Measurements from ENCODE around the gene NFE2L1. TPM values are rescaled to one million over a fixed set of nuclear protein-coding genes. Genes with fewer than 3 reads are reported as not detected.

The NFE2L1 gene
- polyA plus RNA-seq, 1 experiment: 281 TPM

- Histone ChIP-seq H3K36me3 (ENCODE audit: control insufficient read depth, insufficient read depth, low read length) (no peaks in the 10 kb centered on the region), H3K4me3 (ENCODE audit: low read depth, low read length) (no peak overlapping the region), H3K27me3 (ENCODE audit: control insufficient read depth, insufficient read depth, low read length) (no peaks in the 10 kb centered on the region)
- ChIA-PET POLR2A (no interaction called here), CTCF (interaction anchor here (5.7 kb wide), 1 partner anchor 78 kb away, joined by 26 read pairs; no protein-coding TSS in a partner anchor)
- no peak for TF ChIP-seq CTCF (IDR thresholded peaks at IDR 0.05; ENCODE audit: insufficient read depth, low read depth, low read length)
- DNase-seq (ENCODE audit: low read depth): no peak
These were observed 56.3 kb downstream of the NFE2L1 start for GRCh38 chr17:48104440-48104839.

- no peak for TF ChIP-seq CTCF (IDR thresholded peaks at IDR 0.05; ENCODE audit: insufficient read depth, low read depth, low read length)
- DNase-seq (ENCODE audit: low read depth): no peak
- ChIA-PET POLR2A (no interaction called here), CTCF (interaction anchor here (0.7 to 2.0 kb wide), 6 partner anchors 9 to 81 kb away, joined by 3 to 7 read pairs (median 4); no protein-coding TSS in a partner anchor)
- Histone ChIP-seq H3K27me3 (ENCODE audit: control insufficient read depth, insufficient read depth, low read length) (no peaks in the 10 kb centered on the region), H3K4me3 (ENCODE audit: low read depth, low read length) (peak overlapping the region; percentile 80), H3K36me3 (ENCODE audit: control insufficient read depth, insufficient read depth, low read length) (no peaks in the 10 kb centered on the region)
These were observed 58.6 kb downstream of the NFE2L1 start for GRCh38 chr17:48106802-48107136.

DNA sequence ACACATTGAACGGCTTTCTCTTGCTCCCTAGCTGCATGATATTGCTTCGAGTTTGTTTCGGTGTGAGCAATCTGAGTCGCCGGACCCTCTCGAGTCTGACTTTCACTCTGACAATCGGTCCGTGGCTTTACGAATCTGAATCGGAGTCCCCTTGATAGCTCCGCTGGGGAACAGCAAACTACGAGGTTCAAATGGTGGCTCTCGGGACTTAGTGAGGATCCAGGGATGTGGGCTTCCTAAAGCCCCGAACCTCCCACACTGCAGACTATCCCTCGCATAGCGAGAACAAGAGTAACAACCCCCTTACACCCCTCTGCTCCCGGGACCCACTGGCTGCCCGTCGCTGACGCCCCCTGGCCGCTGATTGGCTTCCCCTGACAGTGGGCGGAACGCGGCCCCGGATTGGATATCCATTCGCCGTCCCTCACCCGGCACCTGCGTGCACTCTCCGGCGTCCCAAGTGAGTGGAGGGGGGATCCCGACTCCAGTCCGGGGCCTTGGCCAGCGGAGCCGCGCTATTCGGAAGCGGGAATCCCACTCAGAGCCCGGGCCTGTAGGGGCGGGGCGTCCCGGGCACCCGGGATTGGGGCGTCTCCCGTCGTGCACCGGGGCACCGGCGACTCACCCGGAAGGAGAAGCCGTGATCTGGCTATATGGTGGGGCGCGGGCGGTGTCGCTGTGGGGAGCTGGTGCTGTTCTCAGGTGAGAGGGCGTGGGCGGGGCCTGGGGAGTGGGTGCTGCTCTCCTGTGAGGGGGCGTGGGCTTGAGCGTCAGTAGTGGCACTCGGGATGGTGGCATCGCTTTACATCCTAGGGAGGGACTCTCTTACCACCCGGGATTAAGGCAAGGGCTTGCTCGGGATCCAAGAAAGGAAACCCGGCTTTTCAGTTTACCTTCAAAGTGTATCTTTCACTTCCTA, 59.2 kb downstream of the NFE2L1 start, which contains the start of gene SNX11:
Gene SNX11 (plus strand): TSS at position 630 of the 919 bp plus-strand sequence. CDS start 4,278 bp downstream, outside the sequence.
- H3K4me3 ChIP-seq (ENCODE audit: low read depth, low read length): peak within 1 kb of the TSS; percentile 80
- TF ChIP-seq CTCF (IDR thresholded peaks at IDR 0.05; ENCODE audit: insufficient read depth, low read depth, low read length): 0 out of 2 replicates have a peak, but pooled peaks have one; percentile 4
- ChIA-PET CTCF (interaction anchor here (0.7 to 2.0 kb wide), 14 partner anchors 9 to 129 kb away, joined by 3 to 6 read pairs (median 4); no protein-coding TSS in a partner anchor), POLR2A (no interaction called here)
- no peak for DNase-seq (ENCODE audit: low read depth)
- no peaks in the 10 kb centered on the region for H3K27me3 ChIP-seq (ENCODE audit: control insufficient read depth, insufficient read depth, low read length)
- H3K36me3 ChIP-seq (ENCODE audit: control insufficient read depth, insufficient read depth, low read length): no peaks in the 10 kb centered on the region

DNA sequence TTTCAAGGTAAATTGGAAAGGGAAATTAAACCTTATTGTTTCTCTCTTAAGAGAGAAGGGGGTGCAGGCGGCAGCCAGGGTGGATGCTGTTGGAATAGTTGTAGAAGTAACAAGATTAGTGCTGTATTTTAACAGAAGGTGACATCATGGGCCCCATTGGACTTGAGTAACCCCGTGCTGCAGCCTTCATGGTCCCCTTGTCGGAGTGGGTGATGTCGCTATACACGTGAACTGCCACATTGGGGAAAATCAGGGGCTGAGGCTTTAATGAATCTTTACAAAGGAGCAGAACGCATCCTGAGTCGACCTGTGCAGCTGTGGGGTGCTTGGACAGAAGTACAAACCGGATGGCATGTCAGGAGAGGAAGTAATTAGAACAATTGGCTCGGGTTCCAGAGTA, 62.6 kb downstream of the NFE2L1 start:
- ChIA-PET CTCF (no interaction called here), POLR2A (no interaction called here)
- Histone ChIP-seq H3K4me3 (ENCODE audit: low read depth, low read length) (no peak overlapping the region), H3K27me3 (ENCODE audit: control insufficient read depth, insufficient read depth, low read length) (no peaks in the 10 kb centered on the region), H3K36me3 (ENCODE audit: control insufficient read depth, insufficient read depth, low read length) (peaks cover 6% of the 10 kb centered on the region)
- DNase-seq (ENCODE audit: low read depth): no peak
- no peak for TF ChIP-seq CTCF (IDR thresholded peaks at IDR 0.05; ENCODE audit: insufficient read depth, low read depth, low read length)

Small RNA genes lying within 50 kb of the gene (small RNA-seq; reads per million reads assigned to genes)
- gene AC004477.2 (ENCODE audit: insufficient read length, low read depth, low replicate concordance) (not detected), gene MIR152 (ENCODE audit: insufficient read length, low read depth, low replicate concordance) (25,767 reads per million, percentile 100 among the genes with 10 or more reads in this experiment), gene RNU6-1201P (ENCODE audit: insufficient read length, low read depth, low replicate concordance) (not detected)

Other genes with a start within 250 kb of the NFE2L1 start
- gene OSBPL7, start 226.6 kb upstream of the NFE2L1 start, polyA plus RNA-seq (2011; rRNA removed): 4.5 and 7.6 TPM in 2 replicates
- 49.1 and 59.2 TPM in 2 replicates for gene MRPL10, start 216.8 kb upstream of the NFE2L1 start, polyA plus RNA-seq (2011; rRNA removed)
- gene LRRC46, start 216.7 kb upstream of the NFE2L1 start, polyA plus RNA-seq (2011; rRNA removed): 0.58 and 0.80 TPM in 2 replicates
- gene SCRN2, start 207.1 kb upstream of the NFE2L1 start, polyA plus RNA-seq (2011; rRNA removed): 18.3 and 41.1 TPM in 2 replicates
- 0.05 and 0.07 TPM in 2 replicates for gene SP6, start 197.2 kb upstream of the NFE2L1 start, polyA plus RNA-seq (2011; rRNA removed)
- gene SP2, start 152.1 kb upstream of the NFE2L1 start, polyA plus RNA-seq (2011; rRNA removed): 4.0 and 5.9 TPM in 2 replicates
- gene PNPO, start 106.8 kb upstream of the NFE2L1 start, polyA plus RNA-seq (2011; rRNA removed): 15.9 and 19.6 TPM in 2 replicates
- not detected in 2 replicates for gene PRR15L, start 90.5 kb upstream of the NFE2L1 start, polyA plus RNA-seq (2011; rRNA removed)
- gene CDK5RAP3, start 77.2 kb upstream of the NFE2L1 start, polyA plus RNA-seq (2011; rRNA removed): 76.6 and 98.1 TPM in 2 replicates
- gene COPZ2, start 10.6 kb upstream of the NFE2L1 start, polyA plus RNA-seq (2011; rRNA removed): 132 and 181 TPM in 2 replicates
- 20.7 and 40.4 TPM in 2 replicates for gene CBX1, start 53.1 kb downstream of the NFE2L1 start, polyA plus RNA-seq (2011; rRNA removed)
- gene SNX11, start 59.4 kb downstream of the NFE2L1 start, polyA plus RNA-seq (2011; rRNA removed): 23.5 and 27.3 TPM in 2 replicates